GM21723 (cell line): ENCODE results near the gene MORN1.

ENCODE experiments used
- ATAC-seq: cut with Tn5 transposase; IDR thresholded peaks from one replicate; pipeline ENCODE4 v1.9.1; 2021; ENCODE audit warnings: mild to moderate bottlenecking, moderate library complexity; ENCODE audit not compliant: unreplicated experiment

The MORN1 gene

DNA sequence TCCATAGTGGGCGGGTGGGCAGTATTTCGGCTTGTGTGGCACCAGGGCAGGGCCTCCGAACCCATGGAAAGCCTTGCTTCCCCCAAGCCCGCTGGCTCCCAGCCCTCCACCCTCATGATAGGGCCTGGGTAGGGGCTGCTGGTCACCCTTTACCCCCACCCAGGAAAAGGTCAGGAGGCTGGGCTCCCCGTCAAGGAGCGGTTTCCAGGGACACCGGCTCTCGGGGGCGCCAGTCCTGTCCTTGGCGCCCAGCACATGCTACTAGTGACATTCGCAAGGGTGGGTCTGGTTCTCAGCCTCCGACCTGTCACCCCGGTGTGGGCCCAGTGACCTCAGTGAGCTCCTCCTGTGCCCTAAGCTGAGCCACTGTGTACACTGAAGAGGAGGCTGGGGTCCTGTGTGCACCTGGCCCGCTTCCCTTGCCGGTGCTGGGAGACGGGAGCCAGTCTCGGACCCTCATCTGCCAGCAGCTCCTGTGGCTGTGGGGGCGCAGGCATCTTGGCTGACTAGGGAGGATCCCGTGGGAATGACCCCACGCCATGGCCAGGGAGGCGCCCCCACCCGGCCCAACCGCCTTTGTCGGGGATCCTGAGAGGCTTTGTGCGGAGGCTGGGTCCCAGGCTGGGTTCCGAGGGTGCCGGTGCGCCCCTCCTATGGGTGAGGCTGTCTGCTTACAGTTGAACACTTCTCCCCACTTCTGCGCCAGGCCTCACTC lies 108.6 kb downstream of the MORN1 start:
- no peak for ATAC-seq

DNA sequence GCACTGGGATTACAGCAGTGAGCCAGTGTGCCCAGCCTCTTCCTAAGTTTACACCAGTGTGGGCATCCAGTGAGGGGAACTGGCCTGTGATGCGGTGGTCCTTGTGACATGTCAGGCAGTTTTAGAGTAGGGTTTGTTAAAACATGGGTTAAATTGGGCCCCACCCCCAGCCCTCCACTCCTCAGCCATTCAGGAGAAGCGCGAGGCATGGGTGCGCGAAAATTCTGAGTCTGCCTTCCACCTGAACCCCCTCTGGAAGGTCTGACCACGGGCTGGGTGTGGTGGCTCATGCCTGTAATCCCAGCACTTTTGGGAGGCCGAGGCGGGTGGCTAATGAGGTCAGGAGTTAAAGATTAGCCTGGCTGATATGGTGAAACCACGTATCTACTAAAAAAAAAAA lies 111.5 kb downstream of the MORN1 start:
- ATAC-seq: no peak

DNA sequence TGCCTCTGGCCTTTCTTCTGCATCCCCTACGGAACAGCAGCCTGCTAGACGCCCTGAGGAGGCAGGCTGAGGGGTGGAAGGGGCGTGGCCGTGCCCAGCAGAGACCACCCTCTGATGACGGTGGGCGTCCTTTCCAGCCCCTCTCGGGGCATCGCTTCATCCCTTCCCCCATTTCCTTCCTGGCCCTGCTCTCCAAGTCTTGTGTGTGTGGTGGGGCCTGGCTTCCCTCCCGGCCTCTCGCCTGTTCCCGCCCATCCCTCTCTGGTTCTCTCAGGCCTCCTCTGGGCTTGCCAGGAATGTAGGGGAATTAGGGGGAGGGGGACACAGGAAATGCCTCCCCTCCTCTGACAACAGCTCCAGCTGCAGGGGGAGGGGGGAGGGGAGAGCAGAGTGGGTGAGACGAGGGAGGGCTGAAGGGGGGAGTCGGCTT lies 112.1 kb downstream of the MORN1 start:
- ATAC-seq: no peak

DNA sequence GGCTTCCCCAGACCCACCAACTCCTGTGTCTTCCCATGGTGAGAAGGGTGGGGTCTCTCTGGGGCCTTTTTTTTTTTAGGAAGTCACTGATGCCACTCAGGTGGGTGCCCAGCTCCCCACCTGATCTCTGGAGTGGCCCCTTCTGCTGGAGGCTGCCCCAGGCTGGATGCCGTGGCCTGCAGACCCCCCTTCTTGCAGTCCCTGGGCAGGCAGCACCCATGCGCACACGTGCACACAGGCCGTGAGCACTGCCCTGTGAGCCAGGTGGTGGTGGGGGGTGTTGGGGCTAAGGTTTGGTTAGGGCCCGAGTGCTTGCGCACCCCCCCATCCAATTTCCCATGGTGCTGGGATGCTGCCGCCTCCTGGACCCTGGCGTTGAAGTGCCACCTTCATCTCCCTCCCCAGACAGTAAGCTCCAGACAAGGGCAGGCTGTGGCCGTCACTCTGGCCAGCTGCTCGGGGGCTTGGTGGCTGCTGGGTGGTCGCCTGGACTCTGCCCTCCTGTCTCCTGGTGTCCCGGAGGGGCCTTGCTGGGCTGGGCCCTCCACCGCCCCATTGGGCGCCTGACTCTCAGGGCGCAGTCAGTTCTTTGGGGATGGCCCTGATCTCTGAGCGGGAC lies 112.7 kb downstream of the MORN1 start:
- no peak for ATAC-seq

DNA sequence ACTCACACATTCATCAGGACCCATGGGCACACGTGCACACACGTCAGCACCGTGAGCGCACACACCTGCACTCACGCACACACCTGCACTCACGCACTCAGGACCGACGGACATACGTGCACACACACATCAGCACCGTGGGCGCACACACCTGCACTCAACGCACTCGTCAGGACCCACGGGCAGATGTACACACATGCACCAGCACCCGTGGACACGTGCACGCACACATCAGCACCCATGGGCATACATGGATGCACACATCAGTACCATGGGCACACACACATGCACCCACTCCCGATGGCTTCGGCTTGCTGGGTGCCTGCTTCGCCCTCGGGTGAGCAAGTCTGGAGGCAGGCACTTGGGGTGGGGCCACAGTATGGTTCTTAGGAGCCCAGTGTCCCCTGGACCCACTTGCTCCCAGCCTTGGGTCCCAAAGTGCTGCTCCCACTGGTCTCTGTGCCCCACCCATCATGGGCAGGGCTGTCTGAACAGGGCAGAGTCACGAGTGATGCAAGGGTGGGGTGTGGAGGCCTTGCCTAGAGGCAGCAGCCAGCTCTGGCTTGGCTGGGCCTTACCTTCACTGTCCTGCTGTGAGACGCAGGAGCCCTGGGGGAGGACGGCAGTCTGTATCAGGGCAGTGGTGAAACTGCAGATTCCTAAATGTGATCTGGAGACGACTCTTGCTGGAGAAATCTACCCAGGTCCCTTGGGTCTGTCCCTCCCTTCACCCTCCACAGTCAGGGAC lies 113.4 kb downstream of the MORN1 start:
- no peak for ATAC-seq

DNA sequence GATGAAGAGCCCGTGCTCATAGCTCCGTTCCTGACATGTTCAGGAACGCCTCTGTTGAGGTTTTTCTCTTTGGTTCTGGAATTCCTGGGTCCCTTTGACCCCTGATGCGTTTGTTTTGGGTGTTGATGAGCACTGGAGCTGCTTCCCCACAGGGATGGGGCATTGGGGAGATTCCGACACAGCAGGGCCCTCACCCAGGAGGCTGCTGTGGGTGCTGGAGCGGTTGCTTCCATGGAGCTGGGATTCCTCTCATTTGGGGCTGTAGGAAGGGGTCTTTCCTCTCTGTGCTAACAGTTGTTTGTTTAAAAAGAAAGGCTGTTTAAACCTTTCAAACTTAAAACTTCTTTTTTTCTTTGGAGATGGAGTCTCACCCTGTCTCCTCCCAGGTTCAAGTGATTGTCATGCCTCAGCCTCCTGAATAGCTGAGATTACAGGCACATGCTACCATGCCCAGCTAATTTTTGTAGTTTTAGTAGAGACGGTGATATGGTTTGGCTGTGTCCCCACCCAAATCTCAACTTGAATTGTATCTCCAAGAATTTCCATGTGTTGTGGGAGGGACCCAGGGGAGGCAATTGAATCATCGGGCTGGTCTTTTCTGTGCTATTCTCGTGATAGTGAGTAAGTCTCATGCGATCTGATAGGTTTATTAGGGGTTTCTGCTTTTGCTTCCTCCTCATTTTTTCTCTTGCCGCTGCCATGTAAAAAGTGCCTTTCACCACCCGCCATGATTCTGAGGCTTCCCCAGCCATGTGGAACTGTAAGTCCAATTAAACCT lies 114.4 kb downstream of the MORN1 start:
- ATAC-seq: no peak

DNA sequence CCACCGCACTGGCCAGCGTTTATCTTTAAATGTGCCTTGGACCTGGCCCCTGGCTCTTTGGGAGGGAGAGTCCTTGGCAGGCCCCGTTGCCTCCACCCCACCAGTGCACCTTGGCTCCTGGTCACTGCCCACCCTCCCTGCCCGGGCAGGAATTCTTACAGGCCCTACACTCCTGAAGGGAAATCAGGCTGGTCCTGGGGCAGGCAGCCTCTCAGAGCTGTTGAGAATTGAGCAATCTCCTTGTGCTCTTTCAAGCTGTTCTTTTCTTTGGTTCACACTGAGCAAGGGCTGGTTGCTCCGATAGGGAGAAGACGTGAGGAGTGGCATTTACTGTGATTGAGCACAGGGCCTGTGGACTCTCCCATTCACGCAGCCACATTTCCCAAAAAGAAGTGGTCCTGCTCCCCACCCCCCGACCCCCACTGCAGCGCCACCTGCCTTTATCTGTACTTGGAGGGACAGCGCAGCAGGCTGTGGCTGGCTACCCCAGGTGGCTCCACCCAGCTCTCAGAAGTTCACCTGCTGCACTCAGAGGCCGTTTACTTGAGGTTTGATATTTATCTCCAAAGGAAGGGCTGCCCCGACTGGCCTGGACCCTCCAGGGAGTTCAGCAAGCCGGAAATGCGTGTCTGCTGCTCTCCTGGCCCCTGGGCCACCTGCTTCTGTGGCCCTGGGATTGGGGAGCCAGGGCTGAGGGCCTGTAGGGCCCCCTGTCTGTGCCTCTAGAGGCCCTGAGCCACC lies 115.4 kb downstream of the MORN1 start:
- no peak for ATAC-seq

DNA sequence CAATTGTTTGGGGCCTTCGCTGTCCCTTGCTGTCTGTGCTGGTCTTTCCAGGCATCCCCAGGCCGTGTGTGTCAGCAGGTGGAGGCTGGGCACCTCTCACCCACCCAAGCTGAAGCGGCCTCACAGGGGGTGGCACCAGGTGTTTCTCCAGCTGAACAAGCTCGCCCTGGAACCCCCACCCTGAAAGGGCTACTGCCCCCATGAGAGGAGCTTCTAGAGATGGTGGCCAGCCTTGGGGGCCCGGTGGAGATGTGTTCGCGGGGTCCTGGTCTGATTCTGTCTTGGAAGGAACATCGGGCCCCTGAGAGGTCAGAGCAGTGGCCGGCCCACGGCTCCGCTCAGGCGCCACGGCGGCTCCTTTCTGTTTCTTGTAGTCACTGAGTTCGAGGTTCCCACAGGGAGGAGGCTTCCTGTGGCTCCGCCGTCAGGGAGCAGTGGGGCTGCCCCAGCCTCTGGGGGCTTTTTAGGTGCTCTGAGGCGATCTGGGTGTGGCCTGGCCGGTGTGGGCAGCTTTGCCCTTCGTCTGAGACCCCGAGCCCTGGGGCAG lies 116.4 kb downstream of the MORN1 start:
- no peak for ATAC-seq

DNA sequence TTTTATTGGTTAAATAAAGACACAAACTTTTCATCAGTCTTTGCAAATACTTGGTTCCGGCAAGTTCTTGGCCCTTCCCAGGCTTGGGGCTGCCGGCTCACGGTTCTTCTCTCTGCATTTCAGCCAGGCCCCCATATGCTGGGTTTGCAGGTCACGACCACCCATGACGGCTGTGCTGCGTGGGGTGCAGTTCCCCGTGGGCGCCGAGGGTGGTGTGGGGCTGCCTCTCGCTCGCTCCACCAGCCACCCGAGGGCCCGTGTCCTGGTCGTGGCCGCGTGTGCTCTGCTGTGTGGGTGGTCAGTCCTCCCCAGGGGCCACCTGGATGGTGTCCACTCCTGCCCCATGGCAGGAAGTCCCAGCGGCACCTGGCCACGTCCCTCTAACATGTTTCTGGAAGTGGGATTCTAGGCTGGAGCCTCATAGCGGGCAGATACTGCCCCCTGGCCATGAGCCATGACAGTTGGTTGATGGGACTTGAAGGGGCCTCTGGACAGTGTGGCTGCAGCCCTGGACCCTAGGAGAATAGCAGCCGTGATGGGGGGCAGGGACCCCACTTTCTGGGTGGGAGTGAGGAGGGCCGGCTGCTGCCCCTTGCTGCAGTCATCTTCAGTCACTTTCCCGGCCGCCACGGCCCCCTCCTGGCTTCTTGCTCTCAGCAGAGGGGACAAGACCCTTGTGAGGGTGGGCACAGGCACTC lies 117.0 kb downstream of the MORN1 start:
- ATAC-seq: no peak

DNA sequence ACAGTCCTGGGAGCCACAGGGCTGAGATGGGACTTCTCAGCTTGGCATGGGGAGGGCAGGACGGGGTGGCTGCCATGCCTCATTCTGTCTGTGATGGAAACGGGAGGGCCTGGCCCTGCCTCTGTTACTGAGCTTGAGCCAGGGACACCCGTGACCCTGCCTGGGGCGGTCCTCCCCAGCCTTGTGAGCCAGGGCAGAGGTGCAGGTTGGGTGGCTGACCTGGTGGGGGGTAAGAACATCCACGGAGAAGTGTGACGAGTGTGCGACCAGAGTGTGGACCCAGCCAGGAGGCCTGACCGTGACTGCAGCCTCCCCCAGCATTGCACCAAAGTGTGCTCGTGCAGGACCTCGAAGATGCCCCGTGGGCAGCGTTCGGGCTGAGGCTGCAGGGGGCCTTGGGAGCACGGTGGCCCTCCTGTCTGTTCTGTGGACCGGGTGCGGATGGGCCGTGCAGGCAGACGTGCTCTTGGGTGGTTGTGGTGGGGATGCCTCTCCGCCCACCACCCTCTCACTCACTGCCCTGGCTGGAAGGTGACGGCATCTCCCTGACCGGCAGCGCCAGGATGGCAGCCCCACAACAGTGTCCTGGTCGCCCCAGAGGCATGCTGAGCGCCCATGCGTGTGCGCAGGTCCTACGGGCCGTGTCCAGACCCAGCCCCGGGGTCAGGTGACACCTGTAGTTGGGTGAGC lies 117.8 kb downstream of the MORN1 start:
- no peak for ATAC-seq

DNA sequence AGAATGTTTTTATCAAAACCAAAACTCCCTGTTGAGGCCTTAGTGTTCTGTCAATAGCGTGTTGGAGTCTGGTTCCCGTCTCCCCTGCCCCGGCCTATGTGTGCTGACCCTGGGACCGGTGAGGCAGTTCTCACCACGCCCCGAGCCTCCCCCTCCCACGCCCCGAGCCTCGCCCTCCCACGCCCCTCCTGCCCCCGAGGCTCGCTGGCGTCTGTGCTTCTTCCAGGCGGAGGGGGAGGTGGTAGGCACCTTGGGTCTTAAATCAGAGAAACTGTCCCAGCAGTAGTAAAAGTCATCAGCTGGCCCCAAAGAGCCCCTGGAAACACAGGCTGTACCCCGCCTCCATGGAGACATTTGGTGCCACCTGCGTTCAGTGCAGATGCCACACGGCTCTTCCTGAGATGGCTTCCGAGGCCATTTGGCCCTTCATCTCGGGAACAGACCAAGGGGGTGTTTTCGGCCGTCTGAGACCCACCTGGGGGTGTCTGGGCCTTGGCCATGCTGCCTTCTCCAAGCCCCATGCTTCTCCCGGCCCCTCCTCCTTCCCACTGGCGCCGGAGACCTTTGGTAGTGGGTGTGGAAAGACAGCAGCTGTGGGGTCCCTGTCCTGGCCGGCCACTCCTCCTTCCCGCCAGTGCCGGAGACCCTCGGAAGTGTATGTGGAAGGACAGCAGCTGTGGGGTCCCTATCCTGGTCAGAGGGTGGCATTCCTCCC lies 118.5 kb downstream of the MORN1 start:
- no peak for ATAC-seq

DNA sequence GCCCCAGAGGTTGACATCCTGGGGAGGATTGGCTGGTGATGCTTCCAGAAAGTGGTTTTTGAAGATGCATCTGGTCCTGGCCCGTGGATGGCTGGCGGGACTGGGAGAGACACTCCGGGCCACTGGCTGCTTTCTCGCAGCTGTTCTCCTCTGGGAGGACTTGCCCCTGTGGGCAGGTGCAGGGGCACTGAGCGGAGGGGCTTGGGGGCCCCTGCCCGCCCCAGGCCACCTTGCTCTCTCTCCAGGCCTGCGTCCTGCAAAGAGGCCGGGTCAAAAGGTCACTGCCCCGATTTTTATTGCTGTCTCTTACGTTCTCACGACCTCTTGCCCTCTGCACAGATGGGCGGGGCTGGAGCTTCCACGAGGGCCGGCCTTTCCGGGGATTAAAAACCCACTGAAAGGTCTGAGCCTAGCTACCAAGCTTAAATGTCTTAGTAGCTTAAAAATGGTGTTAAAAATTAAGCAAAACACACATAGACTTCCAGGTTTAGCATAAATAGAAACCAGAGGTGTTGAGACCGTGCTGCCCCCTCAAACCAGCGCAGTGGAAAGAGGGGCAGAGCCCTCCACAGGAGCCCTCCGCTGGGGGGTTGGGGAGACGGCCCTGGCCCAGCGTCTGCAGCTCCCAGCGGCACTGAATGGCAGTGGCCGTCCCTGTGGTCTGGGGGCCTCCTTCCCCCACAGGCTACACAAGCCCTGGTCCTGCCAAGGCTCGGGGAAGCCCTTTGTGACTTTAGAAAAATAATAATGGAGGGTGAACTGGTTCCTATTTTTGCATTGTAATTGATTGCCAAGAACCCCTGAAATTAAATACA lies 119.3 kb downstream of the MORN1 start:
- ATAC-seq: no peak
